ENCODE results near the gene ALKBH4. TPM values are rescaled to one million over a fixed set of nuclear protein-coding genes. Genes with fewer than 3 reads are reported as not detected.

Gene ALKBH4
- total RNA-seq, 4 donors from 2014 or later = 8.7 to 31.3 (median 15.8) TPM

DNA sequence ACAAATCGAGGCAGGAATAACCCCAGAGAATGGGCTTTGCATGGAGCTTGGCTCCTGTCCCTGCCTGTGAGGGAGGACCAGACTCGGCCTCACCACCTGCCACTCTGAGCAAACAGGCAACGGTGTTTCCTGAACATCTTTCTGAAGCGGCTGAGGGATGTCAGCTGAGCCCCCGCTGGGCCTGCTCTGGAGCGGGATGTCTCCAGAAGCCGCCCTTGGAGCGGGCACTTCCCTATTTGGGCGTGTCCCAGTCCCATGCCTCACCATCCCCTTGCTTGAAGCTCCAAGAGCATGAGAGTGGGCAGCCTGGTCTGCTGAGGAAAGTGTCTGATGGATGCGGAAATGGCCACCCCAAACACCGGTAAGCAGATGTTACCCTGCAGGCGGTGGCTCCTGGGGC lies 10.2 kb downstream of the ALKBH4 start:
- no peaks in the 10 kb centered on the region for H3K4me1 ChIP-seq
- H3K36me3 ChIP-seq = no peaks in the 10 kb centered on the region
- no peak overlapping the region for H3K4me3 ChIP-seq
- intact Hi-C loops (cut with DNase I; ENCODE audit: low total_unique reads) = no loop called here
- no peak overlapping the region for H3K27ac ChIP-seq
- no peaks in the 10 kb centered on the region for H3K9me3 ChIP-seq
- no peak for DNase-seq
- H3K27me3 ChIP-seq = no peaks in the 10 kb centered on the region
- no peak for TF ChIP-seq POLR2A (IDR thresholded peaks at IDR 0.05)

DNA sequence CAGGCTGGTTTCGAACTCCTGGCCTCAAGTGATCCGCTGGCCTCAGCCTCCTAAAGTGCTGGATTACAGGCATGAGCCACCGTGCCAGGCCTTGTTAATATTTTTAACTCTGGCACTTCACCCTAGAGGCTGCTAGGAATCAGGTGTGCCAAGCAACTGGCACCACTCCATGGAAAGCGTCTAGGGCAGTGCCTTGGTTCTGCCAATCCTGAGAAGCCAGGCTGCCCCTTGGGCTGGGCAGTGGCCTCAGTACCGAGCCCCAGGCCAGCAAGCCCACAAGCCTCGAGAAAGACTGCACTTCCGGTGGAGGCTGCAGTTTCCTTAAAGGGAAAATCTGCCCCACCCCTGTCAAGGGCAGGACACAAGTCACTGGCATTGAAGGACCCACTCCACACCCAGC lies 11.3 kb downstream of the ALKBH4 start:
- no peak for DNase-seq
- Histone ChIP-seq H3K4me1 (no peaks in the 10 kb centered on the region), H3K36me3 (no peaks in the 10 kb centered on the region), H3K4me3 (no peak overlapping the region), H3K27me3 (no peaks in the 10 kb centered on the region), H3K27ac (no peak overlapping the region), H3K9me3 (no peaks in the 10 kb centered on the region)
- intact Hi-C loops (cut with DNase I; ENCODE audit: low total_unique reads) = no loop called here
- TF ChIP-seq, protein P1, sequence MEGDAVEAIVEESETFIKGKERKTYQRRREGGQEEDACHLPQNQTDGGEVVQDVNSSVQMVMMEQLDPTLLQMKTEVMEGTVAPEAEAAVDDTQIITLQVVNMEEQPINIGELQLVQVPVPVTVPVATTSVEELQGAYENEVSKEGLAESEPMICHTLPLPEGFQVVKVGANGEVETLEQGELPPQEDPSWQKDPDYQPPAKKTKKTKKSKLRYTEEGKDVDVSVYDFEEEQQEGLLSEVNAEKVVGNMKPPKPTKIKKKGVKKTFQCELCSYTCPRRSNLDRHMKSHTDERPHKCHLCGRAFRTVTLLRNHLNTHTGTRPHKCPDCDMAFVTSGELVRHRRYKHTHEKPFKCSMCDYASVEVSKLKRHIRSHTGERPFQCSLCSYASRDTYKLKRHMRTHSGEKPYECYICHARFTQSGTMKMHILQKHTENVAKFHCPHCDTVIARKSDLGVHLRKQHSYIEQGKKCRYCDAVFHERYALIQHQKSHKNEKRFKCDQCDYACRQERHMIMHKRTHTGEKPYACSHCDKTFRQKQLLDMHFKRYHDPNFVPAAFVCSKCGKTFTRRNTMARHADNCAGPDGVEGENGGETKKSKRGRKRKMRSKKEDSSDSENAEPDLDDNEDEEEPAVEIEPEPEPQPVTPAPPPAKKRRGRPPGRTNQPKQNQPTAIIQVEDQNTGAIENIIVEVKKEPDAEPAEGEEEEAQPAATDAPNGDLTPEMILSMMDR (IDR thresholded peaks at IDR 0.05) = no peak
- no peak for TF ChIP-seq POLR2A (IDR thresholded peaks at IDR 0.05)

- Histone ChIP-seq H3K36me3 (no peaks in the 10 kb centered on the region), H3K9me3 (no peaks in the 10 kb centered on the region), H3K4me3 (no peak overlapping the region), H3K4me1 (no peaks in the 10 kb centered on the region), H3K27ac (no peak overlapping the region), H3K27me3 (no peaks in the 10 kb centered on the region)
- TF ChIP-seq, protein P1 (IDR thresholded peaks at IDR 0.05) = no peak
- no peak for TF ChIP-seq POLR2A (IDR thresholded peaks at IDR 0.05)
- intact Hi-C loops (cut with DNase I; ENCODE audit: low total_unique reads) = no loop called here
- no peak for DNase-seq
These were observed 12.2 kb downstream of the ALKBH4 start for GRCh38 chr7:102452451-102452850.

GRCh38 chr7:102451371-102452054 lies 13.2 kb downstream of the ALKBH4 start:
- Histone ChIP-seq H3K9me3 (no peaks in the 10 kb centered on the region), H3K36me3 (no peaks in the 10 kb centered on the region), H3K4me1 (no peaks in the 10 kb centered on the region), H3K4me3 (no peak overlapping the region), H3K27ac (no peak overlapping the region), H3K27me3 (no peaks in the 10 kb centered on the region)
- intact Hi-C loops (cut with DNase I; ENCODE audit: low total_unique reads) = no loop called here
- TF ChIP-seq, protein P1 (IDR thresholded peaks at IDR 0.05) = no peak
- no peak for TF ChIP-seq POLR2A (IDR thresholded peaks at IDR 0.05)
- no peak for DNase-seq

GRCh38 chr7:102450242-102450641 lies 14.4 kb downstream of the ALKBH4 start:
- Histone ChIP-seq H3K27ac (no peak overlapping the region), H3K9me3 (no peaks in the 10 kb centered on the region), H3K27me3 (no peaks in the 10 kb centered on the region), H3K36me3 (no peaks in the 10 kb centered on the region), H3K4me1 (no peaks in the 10 kb centered on the region), H3K4me3 (no peak overlapping the region)
- TF ChIP-seq POLR2A (IDR thresholded peaks at IDR 0.05) = no peak
- TF ChIP-seq, protein P1 (IDR thresholded peaks at IDR 0.05) = no peak
- intact Hi-C loops (cut with DNase I; ENCODE audit: low total_unique reads) = no loop called here
- DNase-seq = no peak

DNA sequence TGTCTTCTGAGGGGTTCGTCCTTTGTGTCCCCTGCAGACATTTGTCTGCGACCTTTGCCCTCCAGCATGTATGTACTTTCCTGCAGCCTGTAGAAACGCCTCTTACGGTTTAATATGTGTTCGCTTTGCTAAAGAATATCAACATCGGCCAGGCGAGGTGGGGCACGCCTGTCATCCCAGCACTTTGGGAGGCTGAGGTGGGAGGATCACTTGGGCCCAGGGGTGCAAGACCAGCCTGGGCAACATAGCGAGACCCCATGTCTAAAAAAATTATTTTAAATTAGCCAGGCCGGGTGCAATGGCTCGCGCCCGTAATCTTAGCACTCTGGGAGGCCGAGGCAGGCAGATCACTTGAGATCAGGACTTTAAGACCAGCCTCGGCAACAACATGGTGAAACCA lies 15.5 kb downstream of the ALKBH4 start:
- Histone ChIP-seq H3K27me3 (no peaks in the 10 kb centered on the region), H3K9me3 (no peaks in the 10 kb centered on the region), H3K4me3 (no peak overlapping the region), H3K27ac (no peak overlapping the region), H3K4me1 (no peaks in the 10 kb centered on the region), H3K36me3 (no peaks in the 10 kb centered on the region)
- intact Hi-C loops (cut with DNase I; ENCODE audit: low total_unique reads) = no loop called here
- no peak for DNase-seq
- no peak for TF ChIP-seq POLR2A (IDR thresholded peaks at IDR 0.05)
- TF ChIP-seq, protein P1 (IDR thresholded peaks at IDR 0.05) = no peak

Measured in uterus (tissue), 4 donors.